Ishikawa (cell line): ENCODE results near the gene THRB.

Source experiments
- CEBPB ChIP-seq: IDR thresholded peaks from 2 replicates; pipeline ENCODE4 v1.6.1; 2012
- CREB1 ChIP-seq: IDR thresholded peaks from 2 replicates; pipeline ENCODE4 v1.6.1; 2012; ENCODE audit warnings: low read depth
- EGR1 ChIP-seq: IDR thresholded peaks from 2 replicates; pipeline ENCODE4 v1.6.1; 2012
- EP300 ChIP-seq: IDR thresholded peaks from 2 replicates; pipeline ENCODE4 v1.6.1; 2012; ENCODE audit warnings: borderline replicate concordance
- FOXM1 ChIP-seq: IDR thresholded peaks from 2 replicates; pipeline ENCODE4 v1.6.1; 2012; ENCODE audit warnings: low read depth, borderline replicate concordance
- MAX ChIP-seq: IDR thresholded peaks from 2 replicates; pipeline ENCODE4 v1.6.1; 2012
- NFIC ChIP-seq: IDR thresholded peaks from 2 replicates; pipeline ENCODE4 v1.6.1; 2012
- RAD21 ChIP-seq: IDR thresholded peaks from 2 replicates; pipeline ENCODE4 v1.6.1; 2012; ENCODE audit warnings: low read depth
- REST ChIP-seq: IDR thresholded peaks from 2 replicates; pipeline ENCODE4 v1.6.1; 2012; ENCODE audit warnings: low read depth, mild to moderate bottlenecking
- TAF1 ChIP-seq: IDR thresholded peaks from 2 replicates; pipeline ENCODE4 v1.6.1; 2012; ENCODE audit warnings: low read depth, mild to moderate bottlenecking
- TCF12 ChIP-seq: IDR thresholded peaks from 2 replicates; pipeline ENCODE4 v1.6.1; 2012; ENCODE audit warnings: low read depth
- TEAD4 ChIP-seq: IDR thresholded peaks from 2 replicates; pipeline ENCODE4 v1.6.1; 2012
- USF1 ChIP-seq: IDR thresholded peaks from 2 replicates; pipeline ENCODE4 v1.6.1; 2012
- YY1 ChIP-seq: IDR thresholded peaks from 2 replicates; pipeline ENCODE4 v1.6.1; 2012; ENCODE audit warnings: low read depth
- ZBTB7A ChIP-seq: IDR thresholded peaks from 2 replicates; pipeline ENCODE4 v1.6.1; 2012; ENCODE audit warnings: low read depth

THRB gene

GRCh38 chr3:24494618-24495325 lies at the start of gene THRB:
THRB (minus strand) TSS chr3:24494850.
- no peak; the same call in 1 of the 2 replicates for TF ChIP-seq ZBTB7A
- TF ChIP-seq CREB1 = peak; percentile 26; the same call in 1 of the 2 replicates
- TF ChIP-seq TAF1 = peak; percentile 42; the same call in 1 of the 2 replicates
- TF ChIP-seq MAX = 0 out of 2 replicates have a peak, but pooled peaks have one; percentile 34
- TF ChIP-seq FOXM1 = no peak
- TF ChIP-seq TEAD4 = peak; percentile 2; the same call in 1 of the 2 replicates
- TF ChIP-seq YY1 = peak; percentile 69
- TF ChIP-seq EGR1 = peak; percentile 29; the same call in 1 of the 2 replicates
- TF ChIP-seq TCF12 = 0 out of 2 replicates have a peak, but pooled peaks have one; percentile 1

GRCh38 chr3:24541935-24542334 lies 47.3 kb upstream of the THRB start:
- TF ChIP-seq MAX (no peak), EP300 (no peak), CEBPB (no peak), NFIC (no peak)

- TF ChIP-seq TEAD4 (no peak), TAF1 (no peak), YY1 (no peak), REST (no peak), CEBPB (no peak), FOXM1 (no peak), TCF12 (no peak), USF1 (no peak)
These were observed 46.2 kb upstream of the THRB start for GRCh38 chr3:24540821-24541220.

- TF ChIP-seq TCF12 (no peak), EGR1 (no peak), REST (no peak), CEBPB (no peak), TAF1 (no peak), TEAD4 (no peak), USF1 (no peak), MAX (no peak), CREB1 (no peak), FOXM1 (no peak), ZBTB7A (no peak), RAD21 (no peak)
These were observed 45.0 kb upstream of the THRB start for GRCh38 chr3:24539699-24540098.

- TF ChIP-seq YY1 (no peak), REST (no peak), NFIC (no peak), USF1 (no peak), MAX (no peak), EP300 (no peak), CREB1 (no peak), TAF1 (no peak), CEBPB (no peak), EGR1 (no peak), ZBTB7A (no peak), TEAD4 (no peak), TCF12 (no peak), FOXM1 (no peak), RAD21 (no peak)
These were observed 44.2 kb upstream of the THRB start for GRCh38 chr3:24538891-24539290.
